Prostate gland (tissue), 2 donors: ENCODE results near the gene ATP1B3. TPM values are rescaled to one million over a fixed set of nuclear protein-coding genes. Genes with fewer than 3 reads are reported as not detected.
"Not testable (repeated sequence)": the region's sequence is repeated elsewhere in the genome, so short reads cannot be mapped to it uniquely, and the experiment has no call there.

Experiments used
- DNase-seq: peaks from one replicate; pipeline ENCODE4 v3.0.0-alpha.2; 2019; ENCODE audit warnings: low spot score
- H3K27ac ChIP-seq, 2 donors: fragments of 200-600 bp; sonication (generic); 2 replicates each; pipeline ENCODE4 v1.5.1; 2017 to 2019
- H3K27me3 ChIP-seq: fragments of 200-600 bp; sonication (generic); replicated peaks from 2 replicates; pipeline ENCODE4 v1.5.1; 2019; ENCODE audit not compliant: insufficient read depth
- H3K36me3 ChIP-seq, 2 donors: fragments of 200-600 bp; sonication (generic); 1 replicate in 1 of 2; 2 replicates in 1 of 2; pipeline versions ENCODE4 v1.5.1 to v1.8.1; 2017 to 2019
- H3K4me1 ChIP-seq: fragments of 200-600 bp; sonication (generic); replicated peaks from 2 replicates; pipeline ENCODE4 v1.5.1; 2019
- H3K4me3 ChIP-seq, 2 donors: fragments of 200-600 bp; sonication (generic); 2 replicates each; pipeline ENCODE4 v1.5.1; 2017 to 2019
- H3K9me3 ChIP-seq: fragments of 200-600 bp; sonication (generic); 2 replicates; pipeline ENCODE4 v1.5.1; 2017
- POLR2A ChIP-seq: fragments of 450-650 bp; IDR thresholded peaks from one replicate; pipeline ENCODE4 v1.6.1; 2016; ENCODE audit warnings: antibody characterized with exemption, mild to moderate bottlenecking
- POLR2AphosphoS5 ChIP-seq: sonication (generic); formaldehyde crosslinking; IDR thresholded peaks from one replicate; pipeline ENCODE4 v1.6.1; 2017; ENCODE audit warnings: antibody characterized with exemption
- WGBS: methylation state at CpG from one replicate; pipeline ENCODE4 v1.1.5; 2018; 5-methylcytosine and 5-hydroxymethylcytosine counted together
- intact Hi-C: fragments of 100-400 bp; cut with DNase I; formaldehyde crosslinking; loops from one replicate; pipeline ENCODE4 v1.14.2; 2022
- total RNA-seq, 2 donors: library from RNA; depleted of rRNA; stranded (reverse); fragments of >200 nt; gene quantifications; one replicate each; pipeline ENCODE4 v1.1.0, GENCODE V29; 2016
- TF ChIP-seq, protein P1 (sequence below), 4 experiments: fragments of 200-600 bp in 2 of 4; fragments of 450-650 bp in 2 of 4; sonication (generic) in 2 of 4; IDR thresholded peaks; 1 replicate in 3 of 4; 2 replicates in 1 of 4; pipeline ENCODE4 v1.5.1; 2016 to 2019; ENCODE audit warnings: antibody characterized with exemption in 4 of 4, mild to moderate bottlenecking in 2 of 4, moderate library complexity in 2 of 4

ATP1B3 gene
- total RNA-seq, 2 donors from 2014 or later, result 47.7 to 51.2 TPM

DNA sequence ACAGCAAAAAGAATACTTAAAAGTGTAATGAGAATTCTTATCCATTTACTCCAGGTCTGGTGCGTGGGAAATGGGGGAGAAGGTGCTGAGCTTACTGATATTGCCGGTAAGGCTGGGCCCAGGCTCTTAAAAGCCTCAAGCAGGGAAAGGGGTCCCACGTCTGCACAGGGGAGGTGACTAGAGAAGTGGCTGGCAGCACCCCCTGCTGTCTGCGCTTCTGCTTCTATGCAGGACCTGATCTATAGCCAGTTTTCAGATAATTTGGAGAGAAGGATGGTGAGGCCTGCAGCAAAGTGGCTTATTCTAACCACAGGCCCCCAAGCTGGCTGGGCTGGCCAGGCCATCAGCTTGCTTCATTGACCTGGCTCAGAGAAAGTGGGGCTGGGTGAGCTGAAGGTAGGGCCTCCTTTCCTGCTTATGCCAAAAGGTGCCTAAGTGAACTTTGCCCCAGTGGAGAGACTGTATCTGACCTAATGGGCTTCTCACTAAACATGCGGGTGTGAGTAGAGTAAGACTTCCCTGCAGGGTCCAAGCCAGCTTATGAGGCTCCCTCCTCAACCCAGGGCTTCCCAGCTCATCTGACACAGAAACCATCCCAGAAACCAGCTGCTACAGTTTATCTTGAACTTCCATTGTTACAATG is 30.9 kb upstream of the ATP1B3 start:
- intact Hi-C loops, result no loop called here
- 81% methylated on average over 5 of the region's 5 CpGs for WGBS
- Histone ChIP-seq H3K9me3 (no peaks in the 10 kb centered on the region), H3K4me1 (no peaks in the 10 kb centered on the region), H3K4me3 (no peak overlapping the region), H3K36me3 (no peaks in the 10 kb centered on the region), H3K27ac (peak overlapping the region in 1 of 2 donors; percentile 4), H3K27me3 (no peaks in the 10 kb centered on the region)
- DNase-seq, result no peak
- no peak for TF ChIP-seq POLR2A
- TF ChIP-seq POLR2AphosphoS5, result no peak
- TF ChIP-seq, protein P1, sequence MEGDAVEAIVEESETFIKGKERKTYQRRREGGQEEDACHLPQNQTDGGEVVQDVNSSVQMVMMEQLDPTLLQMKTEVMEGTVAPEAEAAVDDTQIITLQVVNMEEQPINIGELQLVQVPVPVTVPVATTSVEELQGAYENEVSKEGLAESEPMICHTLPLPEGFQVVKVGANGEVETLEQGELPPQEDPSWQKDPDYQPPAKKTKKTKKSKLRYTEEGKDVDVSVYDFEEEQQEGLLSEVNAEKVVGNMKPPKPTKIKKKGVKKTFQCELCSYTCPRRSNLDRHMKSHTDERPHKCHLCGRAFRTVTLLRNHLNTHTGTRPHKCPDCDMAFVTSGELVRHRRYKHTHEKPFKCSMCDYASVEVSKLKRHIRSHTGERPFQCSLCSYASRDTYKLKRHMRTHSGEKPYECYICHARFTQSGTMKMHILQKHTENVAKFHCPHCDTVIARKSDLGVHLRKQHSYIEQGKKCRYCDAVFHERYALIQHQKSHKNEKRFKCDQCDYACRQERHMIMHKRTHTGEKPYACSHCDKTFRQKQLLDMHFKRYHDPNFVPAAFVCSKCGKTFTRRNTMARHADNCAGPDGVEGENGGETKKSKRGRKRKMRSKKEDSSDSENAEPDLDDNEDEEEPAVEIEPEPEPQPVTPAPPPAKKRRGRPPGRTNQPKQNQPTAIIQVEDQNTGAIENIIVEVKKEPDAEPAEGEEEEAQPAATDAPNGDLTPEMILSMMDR (IDR thresholded peaks at IDR 0.05), result no peak

DNA sequence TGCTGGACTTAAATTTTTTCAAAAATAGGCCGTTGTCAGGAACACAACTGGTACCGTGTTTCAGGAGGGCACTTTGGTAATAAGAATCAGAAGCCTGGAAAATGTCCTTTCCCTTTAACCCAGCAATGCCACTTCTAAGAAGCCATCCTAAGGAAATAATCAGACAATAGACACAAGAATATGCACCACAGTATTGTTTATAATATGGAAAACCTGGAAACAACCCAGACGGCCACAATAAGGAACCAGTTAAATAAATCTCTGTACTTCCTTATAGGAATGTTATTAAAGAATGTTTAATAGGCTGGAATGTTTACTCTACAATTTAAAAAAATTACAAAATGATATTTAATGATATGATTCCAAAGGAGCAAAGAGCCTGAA is 30.4 kb upstream of the ATP1B3 start:
- no peak for DNase-seq
- Histone ChIP-seq H3K27me3 (no peaks in the 10 kb centered on the region), H3K36me3 (no peaks in the 10 kb centered on the region), H3K27ac (peak overlapping the region in 1 of 2 donors; percentile 4), H3K4me1 (no peaks in the 10 kb centered on the region), H3K9me3 (no peaks in the 10 kb centered on the region), H3K4me3 (no peak overlapping the region)
- WGBS, result 20% methylated on average over 3 of the region's 3 CpGs
- TF ChIP-seq POLR2A (no peak), POLR2AphosphoS5 (no peak)
- TF ChIP-seq, protein P1 (IDR thresholded peaks at IDR 0.05), result no peak
- intact Hi-C loops, result no loop called here

DNA sequence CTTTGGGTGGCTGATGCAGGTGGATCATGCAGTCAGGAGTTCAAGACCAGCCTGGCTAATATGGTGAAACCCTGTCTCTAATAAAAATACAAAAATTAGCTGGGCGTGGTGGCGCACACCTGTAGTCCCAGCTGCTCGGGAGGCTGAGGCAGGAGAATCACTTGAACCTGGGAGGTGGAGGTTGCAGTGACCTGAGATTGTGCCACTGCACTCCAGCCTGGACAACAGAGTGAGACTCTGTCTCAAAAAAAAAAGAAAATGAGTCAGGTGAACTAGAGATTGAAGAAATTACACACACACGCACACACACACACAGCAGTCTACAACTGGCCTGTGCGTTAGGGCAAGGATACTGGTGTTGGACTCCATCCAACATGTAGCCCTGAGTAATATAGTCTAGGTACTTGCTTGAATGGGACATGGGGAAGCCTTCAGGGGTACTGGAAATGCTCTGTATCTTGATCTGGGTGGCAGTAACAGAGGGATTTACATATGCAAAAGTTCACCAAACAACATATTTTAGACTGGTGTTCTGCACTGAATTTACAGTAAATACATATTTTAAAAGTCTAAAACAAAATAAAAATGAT is 28.2 kb upstream of the ATP1B3 start:
- H3K9me3 ChIP-seq, H3K4me3 ChIP-seq, H3K4me1 ChIP-seq, intact Hi-C loops, DNase-seq, H3K36me3 ChIP-seq, H3K27me3 ChIP-seq, H3K27ac ChIP-seq: not testable (repeated sequence)
- 95% methylated on average over 5 of the region's 5 CpGs for WGBS

DNA sequence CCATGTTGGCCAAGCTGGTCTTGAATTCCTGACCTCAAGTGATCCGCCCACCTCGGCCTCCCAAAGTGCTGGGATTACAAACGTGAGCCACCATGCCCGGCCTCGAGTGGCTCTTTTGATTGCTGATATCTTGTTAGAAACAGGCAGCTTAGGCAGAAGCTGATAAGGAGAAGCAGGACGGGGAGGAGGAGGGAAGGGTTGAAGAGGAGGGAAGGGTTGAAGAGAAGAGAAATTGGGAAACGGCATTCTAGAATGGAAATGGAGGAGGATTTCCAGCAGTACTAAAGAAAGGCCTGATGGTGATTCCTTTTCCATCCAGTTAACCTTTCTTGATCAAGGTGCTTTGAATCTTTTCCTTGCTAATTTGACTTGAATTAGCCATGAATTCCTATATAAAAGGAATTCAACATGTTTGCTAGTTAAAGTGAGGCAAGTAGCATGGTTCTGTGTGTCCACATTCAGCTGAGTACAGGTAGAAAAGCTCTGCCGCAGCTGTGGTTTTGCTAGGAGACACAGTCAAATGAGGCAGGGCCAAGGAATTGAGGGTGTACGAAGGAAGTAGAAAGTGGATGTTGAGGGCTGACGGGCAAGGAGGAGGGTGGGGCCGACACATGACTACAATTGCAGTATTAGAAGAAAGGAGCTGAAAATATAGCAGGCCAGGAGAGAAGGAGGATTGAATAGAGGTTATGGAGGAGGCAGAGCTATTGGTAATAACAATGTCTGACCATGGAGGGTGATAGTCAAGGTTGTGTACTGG is 27.2 kb upstream of the ATP1B3 start:
- Histone ChIP-seq H3K4me1 (no peaks in the 10 kb centered on the region), H3K9me3 (no peaks in the 10 kb centered on the region), H3K4me3 (no peak overlapping the region), H3K36me3 (no peaks in the 10 kb centered on the region), H3K27me3 (no peaks in the 10 kb centered on the region), H3K27ac (no peak overlapping the region)
- intact Hi-C loops, result no loop called here
- TF ChIP-seq, protein P1 (IDR thresholded peaks at IDR 0.05), result no peak
- TF ChIP-seq POLR2A, result no peak
- no peak for TF ChIP-seq POLR2AphosphoS5
- no peak for DNase-seq
- WGBS, result 83% methylated on average over 11 of the region's 11 CpGs

DNA sequence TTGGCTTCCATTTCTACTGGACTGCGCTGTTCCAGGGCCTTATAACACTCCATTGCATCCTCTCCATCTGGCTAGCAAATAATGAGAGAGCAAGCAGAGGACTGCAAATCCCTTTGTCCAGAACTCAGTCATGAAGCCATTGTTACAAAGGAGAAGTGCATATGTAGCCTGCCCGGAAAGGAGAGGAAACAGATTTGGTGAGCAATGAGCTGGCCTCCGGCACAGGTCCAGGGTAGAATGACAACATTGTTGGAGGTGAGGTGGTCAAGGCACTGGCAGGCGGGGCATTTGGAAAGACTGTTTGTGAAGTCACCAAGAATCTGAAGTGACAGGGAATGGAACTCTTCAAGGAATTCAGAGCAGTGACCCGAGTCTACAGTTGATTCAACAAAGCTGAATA is 25.0 kb upstream of the ATP1B3 start:
- H3K27ac ChIP-seq, result no peak overlapping the region
- H3K4me1 ChIP-seq, result no peaks in the 10 kb centered on the region
- H3K27me3 ChIP-seq, result no peaks in the 10 kb centered on the region
- H3K4me3 ChIP-seq, result no peak overlapping the region
- no peaks in the 10 kb centered on the region for H3K9me3 ChIP-seq
- no peaks in the 10 kb centered on the region for H3K36me3 ChIP-seq
- intact Hi-C loops, result no loop called here
- WGBS, result 85% methylated on average over 5 of the region's 5 CpGs
- DNase-seq, result no peak
- no peak for TF ChIP-seq POLR2AphosphoS5
- TF ChIP-seq, protein P1 (IDR thresholded peaks at IDR 0.05), result no peak
- TF ChIP-seq POLR2A, result no peak
